ENCODE results near the gene CACFD1. TPM values are rescaled to one million over a fixed set of nuclear protein-coding genes. Genes with fewer than 3 reads are reported as not detected.

CACFD1 gene
- total and polyA plus RNA-seq, 7 donors, result 2.8 to 9.4 (median 7.1) TPM

DNA sequence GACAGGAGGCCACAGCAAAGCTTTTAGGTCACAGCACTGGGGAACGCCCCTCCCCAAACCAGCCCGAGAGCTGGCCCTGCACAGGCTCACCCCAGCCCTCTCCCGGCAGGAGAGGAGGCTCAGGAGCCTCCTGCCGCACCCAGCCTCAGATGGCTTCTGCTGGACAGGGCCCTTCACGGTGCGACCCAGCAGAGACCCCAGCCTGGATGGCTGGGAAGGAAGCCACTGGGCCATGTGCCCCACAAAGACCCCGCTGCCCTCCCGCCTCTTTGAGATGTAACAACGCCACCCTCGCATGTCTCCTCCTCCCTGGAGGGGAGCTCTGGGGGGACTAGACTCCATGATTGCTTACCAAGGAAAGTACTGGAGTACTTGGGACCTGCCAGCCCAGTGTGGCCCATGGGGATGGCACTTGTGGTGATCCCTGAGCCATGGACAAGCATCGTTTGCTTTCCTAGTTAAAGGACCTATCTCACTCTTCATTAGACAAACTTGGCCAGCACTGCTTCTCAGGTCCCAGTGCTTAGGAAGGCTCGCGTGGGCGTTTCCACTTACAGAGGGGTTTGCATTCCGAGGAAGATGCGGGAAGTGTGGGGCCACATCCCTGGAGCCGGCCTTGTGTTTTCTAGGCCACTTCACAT, 56.0 kb downstream of the CACFD1 start:
- WGBS, 3 donors, result 89 to 93% (median 91%) methylated on average over 15 to 17 of the region's 17 CpGs
- Histone ChIP-seq H3K27ac (no peak overlapping the region), H3K9me3 (no peaks in the 10 kb centered on the region), H3K4me3 (no peak overlapping the region), H3K4me1 (no peaks in the 10 kb centered on the region), H3K27me3 (ENCODE audit: insufficient read depth in 3 of 3, low read length in 2 of 3) (peaks cover 0 to 19% (median 4%) of the 10 kb centered on the region in 3 donors), H3K36me3 (ENCODE audit: insufficient read depth in 1 of 2, low read depth in 1 of 2) (no peaks in the 10 kb centered on the region)
- TF ChIP-seq, protein P1, sequence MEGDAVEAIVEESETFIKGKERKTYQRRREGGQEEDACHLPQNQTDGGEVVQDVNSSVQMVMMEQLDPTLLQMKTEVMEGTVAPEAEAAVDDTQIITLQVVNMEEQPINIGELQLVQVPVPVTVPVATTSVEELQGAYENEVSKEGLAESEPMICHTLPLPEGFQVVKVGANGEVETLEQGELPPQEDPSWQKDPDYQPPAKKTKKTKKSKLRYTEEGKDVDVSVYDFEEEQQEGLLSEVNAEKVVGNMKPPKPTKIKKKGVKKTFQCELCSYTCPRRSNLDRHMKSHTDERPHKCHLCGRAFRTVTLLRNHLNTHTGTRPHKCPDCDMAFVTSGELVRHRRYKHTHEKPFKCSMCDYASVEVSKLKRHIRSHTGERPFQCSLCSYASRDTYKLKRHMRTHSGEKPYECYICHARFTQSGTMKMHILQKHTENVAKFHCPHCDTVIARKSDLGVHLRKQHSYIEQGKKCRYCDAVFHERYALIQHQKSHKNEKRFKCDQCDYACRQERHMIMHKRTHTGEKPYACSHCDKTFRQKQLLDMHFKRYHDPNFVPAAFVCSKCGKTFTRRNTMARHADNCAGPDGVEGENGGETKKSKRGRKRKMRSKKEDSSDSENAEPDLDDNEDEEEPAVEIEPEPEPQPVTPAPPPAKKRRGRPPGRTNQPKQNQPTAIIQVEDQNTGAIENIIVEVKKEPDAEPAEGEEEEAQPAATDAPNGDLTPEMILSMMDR (IDR thresholded peaks at IDR 0.05), result no peak
- intact Hi-C loops (cut with DNase I), result no loop called here
- peak; percentile 7 to 29 for DNase-seq
- ATAC-seq, result no peak

DNA sequence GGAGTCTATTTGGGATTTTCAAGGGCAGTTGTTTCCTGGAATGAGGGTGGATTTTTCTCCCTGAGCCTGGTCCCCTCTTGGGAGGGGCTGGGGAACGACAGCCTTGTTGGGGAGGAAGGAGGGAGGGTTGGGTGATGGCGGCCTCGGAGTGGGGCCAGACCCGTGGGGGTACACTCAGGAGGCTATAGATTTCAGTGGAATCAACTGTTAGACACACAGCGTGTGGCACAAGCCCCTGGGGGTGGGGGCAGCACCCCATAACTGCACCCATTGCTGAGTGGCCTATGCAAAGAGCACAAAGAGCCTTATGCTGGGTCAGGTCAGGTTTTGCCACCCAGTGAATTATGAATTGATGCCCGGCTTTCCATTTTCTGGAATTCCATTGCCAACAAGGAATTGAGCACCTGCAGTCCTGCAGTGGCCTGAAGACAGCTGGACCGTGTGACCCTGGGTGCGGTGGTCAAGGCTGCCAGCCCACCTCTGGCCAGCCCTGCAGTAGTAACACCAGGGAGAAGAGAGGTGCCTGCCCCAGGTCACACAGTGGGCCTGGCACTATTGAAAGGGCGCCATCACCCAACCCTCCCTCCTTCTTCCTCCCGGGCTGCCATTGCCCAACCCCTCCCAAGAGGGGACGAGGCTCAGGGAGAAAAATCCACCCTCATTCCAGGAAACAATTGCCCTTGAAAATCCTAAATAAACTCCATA, 56.6 kb downstream of the CACFD1 start:
- TF ChIP-seq, protein P1 (IDR thresholded peaks at IDR 0.05), result no peak
- 85 to 90% (median 85%) methylated on average over 11 of the region's 11 CpGs for WGBS, 3 donors
- DNase-seq (peak; percentile 3 to 32), ATAC-seq (no peak)
- H3K36me3 ChIP-seq (ENCODE audit: insufficient read depth in 1 of 2, low read depth in 1 of 2), result no peaks in the 10 kb centered on the region
- no peak overlapping the region for H3K27ac ChIP-seq
- no peaks in the 10 kb centered on the region for H3K9me3 ChIP-seq
- no peak overlapping the region for H3K4me3 ChIP-seq
- H3K27me3 ChIP-seq (ENCODE audit: insufficient read depth in 3 of 3, low read length in 2 of 3), result peaks cover 0 to 12% (median 2%) of the 10 kb centered on the region in 3 donors
- H3K4me1 ChIP-seq, result no peaks in the 10 kb centered on the region
- intact Hi-C loops (cut with DNase I), result no loop called here

DNA sequence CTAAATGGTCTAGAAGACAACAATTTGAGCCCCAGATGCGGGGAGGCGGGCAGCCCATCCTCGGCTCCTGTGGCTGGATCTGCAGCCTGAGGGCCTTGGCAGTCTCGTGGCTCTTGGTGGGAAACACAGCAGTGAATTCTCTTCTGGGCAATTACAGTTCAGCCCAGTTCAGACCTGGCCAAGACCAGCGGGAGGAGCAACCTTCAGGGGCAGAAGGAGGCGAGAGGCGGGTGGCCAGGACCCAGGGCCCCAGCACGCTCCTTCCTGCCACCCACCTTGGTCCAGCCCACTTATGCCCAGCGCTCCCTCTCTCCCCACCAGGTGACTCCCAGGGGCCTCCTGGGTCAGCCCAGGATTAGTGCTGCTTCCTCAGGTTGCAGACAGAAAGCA, 57.2 kb downstream of the CACFD1 start:
- intact Hi-C loops (cut with DNase I), result no loop called here
- Histone ChIP-seq H3K4me3 (no peak overlapping the region), H3K36me3 (ENCODE audit: insufficient read depth in 1 of 2, low read depth in 1 of 2) (no peaks in the 10 kb centered on the region), H3K27me3 (ENCODE audit: insufficient read depth in 3 of 3, low read length in 2 of 3) (peaks cover 0 to 12% (median 2%) of the 10 kb centered on the region in 3 donors), H3K9me3 (no peaks in the 10 kb centered on the region), H3K27ac (no peak overlapping the region), H3K4me1 (no peaks in the 10 kb centered on the region)
- DNase-seq (peak in 1 of 2 donors; percentile 19), ATAC-seq (no peak)
- WGBS, 3 donors, result 94 to 97% (median 96%) methylated on average over 9 of the region's 9 CpGs
- TF ChIP-seq, protein P1 (IDR thresholded peaks at IDR 0.05), result no peak

DNA sequence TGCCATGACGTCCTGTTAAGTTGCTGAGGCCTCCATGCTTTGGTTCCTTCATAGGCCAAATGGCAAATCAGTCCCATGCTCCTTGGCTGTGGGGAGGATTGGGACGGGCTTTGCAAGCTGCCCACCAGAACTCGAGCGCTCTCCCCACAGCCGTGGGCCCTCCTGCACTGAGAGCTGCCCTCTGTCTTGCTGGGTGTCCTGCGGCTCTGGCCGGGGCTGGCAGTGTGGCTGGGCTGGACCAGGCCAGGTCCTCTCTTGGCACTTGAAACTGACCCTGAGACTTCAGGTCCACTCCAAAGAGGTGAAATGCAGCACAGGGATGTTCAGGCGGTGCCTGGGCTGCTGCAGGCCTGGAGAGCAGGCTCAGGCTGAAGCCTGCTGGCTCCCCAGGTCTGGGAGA, 57.9 kb downstream of the CACFD1 start:
- peaks cover 0 to 12% (median 2%) of the 10 kb centered on the region in 3 donors for H3K27me3 ChIP-seq (ENCODE audit: insufficient read depth in 3 of 3, low read length in 2 of 3)
- intact Hi-C loops (cut with DNase I), result no loop called here
- TF ChIP-seq, protein P1 (IDR thresholded peaks at IDR 0.05), result no peak
- DNase-seq, result peak in 1 of 2 donors; percentile 22
- no peak overlapping the region for H3K27ac ChIP-seq
- H3K4me3 ChIP-seq, result no peak overlapping the region
- WGBS, 3 donors, result 79 to 82% (median 81%) methylated on average over 8 of the region's 8 CpGs
- no peak for ATAC-seq
- no peaks in the 10 kb centered on the region for H3K36me3 ChIP-seq (ENCODE audit: insufficient read depth in 1 of 2, low read depth in 1 of 2)
- no peaks in the 10 kb centered on the region for H3K4me1 ChIP-seq
- H3K9me3 ChIP-seq, result no peaks in the 10 kb centered on the region

All from psoas muscle (tissue), 8 donors.